Islet of Langerhans (tissue), 1 donor: ENCODE results near the gene DMRT1.
A peak's percentile ranks its signal among the peaks of the same experiment; 100 is the strongest.

Experiments
- FAIRE-seq: peaks from one replicate; lab custom pipeline; 2011; peaks lifted over from hg19 to GRCh38; lab: Jason Lieb, UNC

Gene DMRT1

GRCh38 chr9:841371-842209 lies at the start of gene DMRT1:
DMRT1 (plus strand) TSS chr9:841697; CDS start chr9:841839, 142 bp downstream.
- FAIRE-seq: no peak

GRCh38 chr9:792331-793260 lies 48.9 kb upstream of the DMRT1 start:
- no peak for FAIRE-seq

GRCh38 chr9:794386-794785 lies 47.1 kb upstream of the DMRT1 start:
- FAIRE-seq: no peak

GRCh38 chr9:795869-796268 lies 45.6 kb upstream of the DMRT1 start:
- no peak for FAIRE-seq

- FAIRE-seq: no peak
These were observed 40.8 kb upstream of the DMRT1 start for GRCh38 chr9:800591-801150.

- no peak for FAIRE-seq
These were observed 40.0 kb upstream of the DMRT1 start for GRCh38 chr9:801399-802071.

GRCh38 chr9:804026-804425 lies 37.5 kb upstream of the DMRT1 start:
- no peak for FAIRE-seq

GRCh38 chr9:805151-805550 lies 36.3 kb upstream of the DMRT1 start:
- FAIRE-seq: no peak

- peak; percentile 85 for FAIRE-seq
These were observed 35.0 kb upstream of the DMRT1 start for GRCh38 chr9:806285-807156.

GRCh38 chr9:811106-811531 lies 30.4 kb upstream of the DMRT1 start:
- no peak for FAIRE-seq

- no peak for FAIRE-seq
These were observed 22.5 kb upstream of the DMRT1 start for GRCh38 chr9:818958-819357.

GRCh38 chr9:826500-827280 lies 14.8 kb upstream of the DMRT1 start:
- FAIRE-seq: no peak

- FAIRE-seq: no peak
These were observed 1.2 kb upstream of the DMRT1 start for GRCh38 chr9:840343-840742.

GRCh38 chr9:842635-843426 lies 1.3 kb downstream of the DMRT1 start:
- FAIRE-seq: no peak

- FAIRE-seq: no peak
These were observed 1.9 kb downstream of the DMRT1 start for GRCh38 chr9:843427-843785.

- FAIRE-seq: no peak
These were observed 5.4 kb downstream of the DMRT1 start for GRCh38 chr9:846852-847251.

GRCh38 chr9:847505-847904 lies 6.0 kb downstream of the DMRT1 start:
- no peak for FAIRE-seq

- FAIRE-seq: no peak
These were observed 7.9 kb downstream of the DMRT1 start for GRCh38 chr9:849431-849830.

- no peak for FAIRE-seq
These were observed 11.0 kb downstream of the DMRT1 start for GRCh38 chr9:852539-852938.

- FAIRE-seq: no peak
These were observed 17.8 kb downstream of the DMRT1 start for GRCh38 chr9:859251-859650.
